Measurements from ENCODE around the gene PDXP. TPM values are rescaled to one million over a fixed set of nuclear protein-coding genes. Genes with fewer than 3 reads are reported as not detected.

PDXP gene
- total and polyA plus RNA-seq, 2 of the 13 experiments (the other 11 are each of a cell fraction or from before 2014, with no cell fraction given) = 58.2 to 70.6 TPM

- CTCF ChIA-PET (ENCODE audit: low intra/inter-chr PET ratio, low total read pairs) = no interaction called here
- WGBS (ENCODE audit: low lambda C conversion rate) = 76% methylated on average over 12 of the region's 12 CpGs
- no peak overlapping the region for H3K27ac ChIP-seq (ENCODE audit: extremely low read length, insufficient read depth, low read length)
- no peaks in the 10 kb centered on the region for H3K27me3 ChIP-seq (ENCODE audit: control insufficient read depth in 1 of 2, insufficient read depth in 2 of 2, low read length in 2 of 2)
- in situ Hi-C loops (cut with HindIII; ENCODE audit: extremely low pct_ligation_motif_present, low pct_unique_long_range_greater_than_20kb) (no loop called here), intact Hi-C loops (cut with micrococcal nuclease; ENCODE audit: unreplicated experiment) (no loop called here)
- no peaks in the 10 kb centered on the region for H3K79me2 ChIP-seq (ENCODE audit: insufficient read depth, low read length)
- POLR2A ChIA-PET = interaction anchor here (3.9 to 6.0 kb wide), 2 partner anchors 11 to 13 kb away, joined by 35 to 120 read pairs; partner anchors contain the start of genes NOL12 and PDXP
- H3K36me3 ChIP-seq (replicated peaks in 1 of 2; ENCODE audit: control insufficient read depth in 1 of 2, insufficient read depth in 2 of 2, low read length in 2 of 2) = peaks cover 0 to 2% of the 10 kb centered on the region in 2 experiments; a peak in 1 of 5 replicates
- peaks cover 42% of the 10 kb centered on the region for H3K4me1 ChIP-seq (ENCODE audit: insufficient read depth, low read length)
- H3K9ac ChIP-seq (ENCODE audit: insufficient read depth, low read depth, low read length) = no peak overlapping the region
- no peak for DNase-seq (ENCODE audit: low spot score)
- H3K9me3 ChIP-seq (ENCODE audit: low read length) = no peaks in the 10 kb centered on the region
- no TSS peak for BruUV-seq (replicated peaks)
- H3K4me3 ChIP-seq (replicated peaks in 1 of 3; ENCODE audit: insufficient read depth in 1 of 3, low read depth in 2 of 3, low read length in 3 of 3) = no peak overlapping the region
- no peak for TF ChIP-seq MXI1 (IDR thresholded peaks at IDR 0.05; ENCODE audit: borderline replicate concordance, low read depth, low read length)
- no peak for TF ChIP-seq CEBPZ (IDR thresholded peaks at IDR 0.05; ENCODE audit: low read length)
- TF ChIP-seq ZFP41 (CRISPR knock-in tag; IDR thresholded peaks at IDR 0.05; ENCODE audit: borderline replicate concordance) = no peak
- TF ChIP-seq YY1 (IDR thresholded peaks at IDR 0.05; ENCODE audit: insufficient read depth, insufficient replicate concordance, low read depth, low read length) = no peak
- TF ChIP-seq HMG20B (CRISPR knock-in tag; conservative IDR thresholded peaks at IDR 0.05) = no peak
- no peak for TF ChIP-seq SNAI1 (CRISPR knock-in tag; IDR thresholded peaks at IDR 0.05; ENCODE audit: borderline replicate concordance)
- TF ChIP-seq NBN (conservative IDR thresholded peaks at IDR 0.05) = no peak
- no peak for TF ChIP-seq JUNB (CRISPR knock-in tag; IDR thresholded peaks at IDR 0.05; ENCODE audit: borderline replicate concordance)
- no peak for TF ChIP-seq ZNF33A (CRISPR knock-in tag; IDR thresholded peaks at IDR 0.05; ENCODE audit: borderline replicate concordance)
- TF ChIP-seq RELA (CRISPR knock-in tag; IDR thresholded peaks at IDR 0.05) = no peak
- no peak for TF ChIP-seq SP140L (CRISPR knock-in tag; IDR thresholded peaks at IDR 0.05; ENCODE audit: borderline replicate concordance)
- no peak for TF ChIP-seq ZNF256 (CRISPR knock-in tag; conservative IDR thresholded peaks at IDR 0.05)
- no peak for TF ChIP-seq ATAD3A (CRISPR knock-in tag; IDR thresholded peaks at IDR 0.05)
- TF ChIP-seq ZNF383 (CRISPR knock-in tag; IDR thresholded peaks at IDR 0.05; ENCODE audit: borderline replicate concordance) = no peak
- TF ChIP-seq ZNF776 (CRISPR knock-in tag; IDR thresholded peaks at IDR 0.05) = no peak
- TF ChIP-seq ZBTB2 (CRISPR knock-in tag; IDR thresholded peaks at IDR 0.05; ENCODE audit: low read depth) = no peak
- TF ChIP-seq BATF2 (CRISPR knock-in tag; IDR thresholded peaks at IDR 0.05) = no peak
- no peak for TF ChIP-seq NFE2L2 (IDR thresholded peaks at IDR 0.05; ENCODE audit: low read length)
- no peak for TF ChIP-seq RFX1 (IDR thresholded peaks at IDR 0.05)
- no peak overlapping the region for H3K4me2 ChIP-seq (ENCODE audit: low read depth, low read length)
- no peak for FAIRE-seq
- no peak overlapping the region for H2AFZ ChIP-seq (ENCODE audit: low read length)
- ATAC-seq = no peak
- no peaks in the 10 kb centered on the region for H4K20me1 ChIP-seq (ENCODE audit: insufficient read depth, low read length)
These were observed 15.7 kb downstream of the PDXP start for GRCh38 chr22:37674248-37674647.

Data from HepG2 (cell line).